ENCODE results near the gene HECA.
"Not testable (repeated sequence)": the region's sequence is repeated elsewhere in the genome, so short reads cannot be mapped to it uniquely, and the experiment has no call there.

Gene HECA

DNA sequence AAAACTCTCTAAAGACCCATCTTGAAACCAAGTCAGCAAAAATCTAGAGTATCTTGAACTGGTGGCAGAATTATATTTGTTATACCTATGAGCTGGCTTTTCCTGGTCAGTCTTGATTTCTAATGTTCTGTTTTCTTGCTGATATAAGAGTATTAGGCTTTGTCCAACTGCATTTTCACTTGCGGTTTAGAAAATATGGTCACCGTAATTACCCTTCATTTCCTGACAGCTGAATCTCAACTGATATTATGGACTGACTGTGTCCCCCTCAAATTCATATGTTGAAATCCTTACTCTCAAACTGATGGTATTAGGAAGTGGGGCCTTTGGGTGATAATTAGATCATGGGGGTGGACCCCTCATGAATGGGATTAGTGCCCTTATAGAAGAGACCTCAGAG lies 84.9 kb downstream of the HECA start:
- no peak for DNase-seq

DNA sequence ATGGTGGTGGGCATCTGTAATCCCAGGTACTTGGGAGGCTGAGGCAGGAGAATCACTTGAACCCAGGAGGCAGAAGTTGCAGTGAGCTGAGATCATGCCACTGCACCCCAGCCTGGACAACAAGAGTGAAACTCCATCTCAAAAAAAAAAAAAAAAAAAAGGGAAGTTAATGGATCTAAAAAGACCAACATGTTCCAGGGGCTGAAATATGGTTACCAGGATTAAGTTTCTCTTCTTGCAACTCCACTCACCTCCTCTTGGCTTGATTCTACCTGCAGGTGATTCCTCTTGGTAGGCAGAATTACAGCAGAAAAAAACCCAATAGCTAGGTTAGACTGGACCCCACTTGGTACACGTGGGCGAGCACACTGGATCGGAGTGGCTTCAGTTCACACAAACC lies 93.5 kb downstream of the HECA start:
- not testable (repeated sequence) for DNase-seq
